Panc1 (cell line): ENCODE data around the gene ZNF789. TPM values are rescaled to one million over a fixed set of nuclear protein-coding genes. Genes with fewer than 3 reads are reported as not detected.

Experiments
- ATAC-seq: fragments of 200-7000 bp; cut with Tn5 transposase; 2 replicates; pipeline ENCODE4 v1.9.1; 2020; ENCODE audit warnings: mild to moderate bottlenecking, moderate library complexity
- BruUV-seq: library from RNA; stranded (reverse); fragments of 400-500 nt; replicated peaks from 2 replicates; lab custom pipeline; 2021; lab: Mats Ljungman, UMichigan
- CTCF ChIA-PET: fragments of 300-600 bp; sonication (Branson Sonifier 250); formaldehyde crosslinking; loops from one replicate; lab custom pipeline; 2022; ENCODE audit warnings: antibody characterized with exemption; lab: Charles Lee
- POLR2A ChIA-PET: fragments of 300-600 bp; sonication (Branson Sonifier 250); formaldehyde crosslinking; loops from one replicate; lab custom pipeline; 2022; ENCODE audit warnings: antibody characterized with exemption; lab: Charles Lee
- DNase-seq: peaks from one replicate; pipeline ENCODE4 v3.0.0-alpha.2; 2010; ENCODE audit warnings: low read depth, low spot score
- H3K27ac ChIP-seq: 2 replicates; pipeline ENCODE4 v1.5.1; 2011; ENCODE audit warnings: mild to moderate bottlenecking, low read length, inconsistent platforms
- H3K27me3 ChIP-seq: fragments of 200-500 bp; sonication (Bioruptor generic); 2 replicates; pipeline ENCODE4 v1.6.0; 2014; ENCODE audit warnings: low read length, inconsistent platforms; ENCODE audit not compliant: control insufficient read depth, insufficient read depth
- H3K36me3 ChIP-seq: fragments of 200-500 bp; sonication (Bioruptor generic); 2 replicates; pipeline ENCODE4 v1.5.1; 2014; ENCODE audit warnings: inconsistent platforms, mild to moderate bottlenecking, low read length, moderate library complexity; ENCODE audit not compliant: control insufficient read depth, insufficient read depth
- H3K4me1 ChIP-seq: 2 replicates; pipeline ENCODE4 v1.5.1; 2011; ENCODE audit warnings: inconsistent platforms, mild to moderate bottlenecking, low read length, moderate library complexity; ENCODE audit not compliant: control insufficient read depth, insufficient read depth
- H3K4me3 ChIP-seq, 2 experiments: 2 replicates each; pipeline ENCODE4 v1.5.1; 2011 to 2012; ENCODE audit warnings: low read depth in 2 of 2, low read length in 2 of 2, mild to moderate bottlenecking in 2 of 2, inconsistent platforms in 1 of 2, moderate library complexity in 1 of 2
- H3K9me3 ChIP-seq: fragments of 200-500 bp; sonication (Bioruptor generic); 2 replicates; pipeline ENCODE4 v1.5.1; 2014; ENCODE audit warnings: low read depth, mild to moderate bottlenecking, inconsistent platforms, low read length, moderate library complexity; ENCODE audit not compliant: control insufficient read depth, insufficient read depth
- CTCF ChIP-seq: fragments of 450-650 bp; IDR thresholded peaks from 2 replicates; pipeline ENCODE4 v1.5.1; 2017; ENCODE audit warnings: mild to moderate bottlenecking
- POLR2AphosphoS5 ChIP-seq: IDR thresholded peaks from 2 replicates; pipeline ENCODE4 v1.6.1; 2012; ENCODE audit warnings: mild to moderate bottlenecking, low read depth, low read length, moderate library complexity
- REST ChIP-seq, 2 experiments: IDR thresholded peaks; 2 replicates each; pipeline ENCODE4 v1.6.1; 2011 to 2012; ENCODE audit warnings: low read depth in 2 of 2, control low read depth in 1 of 2, low read length in 1 of 2, mild to moderate bottlenecking in 1 of 2, moderate library complexity in 1 of 2; ENCODE audit not compliant: insufficient read depth in 1 of 2
- SIN3A ChIP-seq: IDR thresholded peaks from 2 replicates; pipeline ENCODE4 v1.6.1; 2012; ENCODE audit warnings: low read depth, mild to moderate bottlenecking, low read length, moderate library complexity, borderline replicate concordance; ENCODE audit not compliant: insufficient read depth
- TCF7L2 ChIP-seq: IDR thresholded peaks from 2 replicates; pipeline ENCODE4 v1.6.1; 2011; ENCODE audit warnings: mild to moderate bottlenecking, low read depth, low read length, inconsistent platforms
- in situ Hi-C: cut with HindIII; loops from 2 replicates; pipeline ENCODE4 v1.10.0; 2016; ENCODE audit warnings: low sequenced_read_pairs, low pct_unique_long_range_greater_than_20kb
- intact Hi-C: fragments of 100-400 bp; cut with micrococcal nuclease; formaldehyde crosslinking; loops from one replicate; pipeline ENCODE4 v1.10.0; 2022; ENCODE audit not compliant: unreplicated experiment
- total RNA-seq: library from RNA; stranded (reverse); gene quantifications from one replicate; pipeline ENCODE4 v1.2.1, GENCODE V29; 2021; ENCODE audit not compliant: unreplicated experiment

ZNF789 gene
- total RNA-seq, 1 experiment from 2014 or later, result 15.1 TPM

DNA sequence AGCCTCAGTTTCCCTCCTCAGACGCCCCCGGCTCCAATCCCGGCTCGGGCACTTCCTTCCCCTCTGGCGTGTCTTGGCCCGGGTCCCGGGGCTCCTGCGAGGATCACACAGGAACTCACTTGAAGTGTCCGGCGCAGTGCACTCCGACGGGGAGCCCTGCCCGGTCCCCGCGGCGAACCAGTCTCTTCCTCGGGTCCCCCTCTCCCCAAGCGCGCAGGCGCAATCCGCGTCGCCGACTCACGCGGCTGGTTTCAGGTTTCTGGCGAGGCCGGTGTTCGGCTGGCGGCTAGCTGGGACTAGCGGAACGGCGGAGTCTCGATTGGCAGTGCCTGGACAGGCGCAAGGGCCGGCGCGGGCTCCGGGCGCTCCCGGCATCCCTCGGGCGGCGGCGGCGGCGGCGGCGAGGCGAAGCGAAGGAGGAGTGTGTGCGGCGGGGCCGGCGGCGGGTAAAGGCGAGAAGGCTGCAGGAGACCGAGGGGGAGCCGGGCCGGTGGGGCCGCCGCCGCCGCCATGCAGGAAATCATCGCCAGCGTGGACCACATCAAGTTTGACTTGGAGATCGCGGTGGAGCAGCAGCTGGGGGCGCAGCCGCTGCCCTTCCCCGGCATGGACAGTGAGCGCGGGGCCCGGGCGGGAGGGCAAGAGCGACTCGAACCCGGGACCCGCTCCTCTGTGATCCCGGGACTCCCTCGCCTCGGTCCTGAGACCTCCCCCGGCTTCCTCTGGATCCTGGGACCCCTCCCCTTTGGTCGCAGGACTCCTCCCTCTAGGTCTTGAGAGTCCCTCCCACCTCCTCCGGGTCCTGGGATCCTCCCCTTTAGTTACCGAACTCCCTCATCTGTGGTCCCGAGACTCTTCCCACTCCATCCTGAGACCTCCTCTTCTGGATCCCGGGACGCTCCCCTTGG lies 33.9 kb upstream of the ZNF789 start, which contains the start of the genes CPSF4 and PTCD1:
Gene CPSF4 (plus strand): TSS at position 371 of the 908 bp plus-strand sequence. CDS start 140 bp downstream, at position 511.
Gene PTCD1 (minus strand): TSS at position 226 of the 908 bp plus-strand sequence. CDS start 3,556 bp downstream, outside the sequence.
- Histone ChIP-seq H3K4me3 (peak within 1 kb of the TSS; percentile 93 to 95), H3K27ac (peak within 1 kb of the TSS; percentile 94), H3K36me3 (peaks cover 11% of the 10 kb centered on the region; the same call in 1 of the 2 replicates), H3K9me3 (no peaks in the 10 kb centered on the region), H3K27me3 (no peaks in the 10 kb centered on the region), H3K4me1 (peaks cover 15% of the 10 kb centered on the region)
- intact Hi-C loops (no loop called here), in situ Hi-C loops (no loop called here)
- DNase-seq (peak; percentile 81), ATAC-seq (peak; percentile 97)
- ChIA-PET POLR2A (no interaction called here), CTCF (no interaction called here)
- BruUV-seq, result no TSS peak
- TF ChIP-seq TCF7L2, result peak; percentile 31; the same call in 1 of the 2 replicates
- TF ChIP-seq REST (IDR thresholded peaks at IDR 0.05; ENCODE audit: insufficient read depth in 1 of 2, low read depth in 2 of 2, low read length in 1 of 2), result no peak
- peak; percentile 81 for TF ChIP-seq POLR2AphosphoS5
- TF ChIP-seq CTCF, result no peak
- no peak; the same call in 1 of the 2 replicates for TF ChIP-seq SIN3A

DNA sequence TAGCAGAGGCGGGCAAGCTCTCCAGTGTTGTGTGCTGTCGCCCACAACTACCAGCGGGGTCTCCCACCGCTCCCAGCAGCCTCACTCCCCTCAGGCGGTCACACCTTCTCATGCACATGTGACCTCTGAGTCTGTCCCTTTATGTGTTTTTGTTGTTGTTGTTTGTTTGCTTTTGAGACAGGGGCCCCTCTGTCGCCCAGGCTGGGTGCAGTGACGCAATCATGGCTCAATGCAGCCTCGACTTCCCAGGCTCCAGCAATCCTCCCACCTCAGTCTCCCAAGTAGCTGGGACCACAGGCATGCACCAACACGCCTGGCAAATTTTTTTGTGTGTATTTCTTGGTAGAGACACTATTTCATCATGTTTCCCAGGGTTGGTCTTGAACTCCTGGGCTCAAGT lies 32.5 kb upstream of the ZNF789 start:
- in situ Hi-C loops (no loop called here), intact Hi-C loops (no loop called here)
- no peak for DNase-seq
- Histone ChIP-seq H3K27me3 (no peaks in the 10 kb centered on the region), H3K9me3 (no peaks in the 10 kb centered on the region), H3K4me3 (peak overlapping the region; percentile 93 to 95), H3K27ac (peak overlapping the region; percentile 94), H3K36me3 (peaks cover 9% of the 10 kb centered on the region; the same call in 1 of the 2 replicates), H3K4me1 (peaks cover 15% of the 10 kb centered on the region)
- ChIA-PET CTCF (no interaction called here), POLR2A (interaction anchor here (0.6 kb wide), 1 partner anchor 26 kb away, joined by 13 read pairs; no protein-coding TSS in a partner anchor)
- no peak for ATAC-seq
- TF ChIP-seq POLR2AphosphoS5, result no peak
- no TSS peak for BruUV-seq
